ENCODE data around the gene IL12RB1.

DNA sequence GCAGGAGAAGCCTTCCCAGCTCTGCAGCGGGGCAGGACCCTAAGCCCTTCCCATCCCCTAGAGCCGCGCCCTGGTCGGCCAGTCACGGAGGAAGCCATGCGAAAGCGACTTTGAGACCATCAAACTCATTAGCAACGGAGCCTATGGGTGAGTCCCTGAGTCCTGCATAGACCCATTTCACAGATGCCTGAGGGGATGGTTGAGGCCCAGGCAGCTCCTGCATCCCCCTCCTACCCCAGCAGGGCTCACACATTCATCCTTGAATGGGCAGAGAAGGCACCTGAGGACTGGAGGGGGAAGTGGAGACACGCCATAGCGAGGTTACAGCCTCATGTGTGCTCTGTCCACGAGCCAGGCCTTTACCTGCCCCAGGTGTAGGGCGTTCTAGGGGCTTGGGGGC, 42.1 kb upstream of the IL12RB1 start:
- TF ChIP-seq, protein P1, sequence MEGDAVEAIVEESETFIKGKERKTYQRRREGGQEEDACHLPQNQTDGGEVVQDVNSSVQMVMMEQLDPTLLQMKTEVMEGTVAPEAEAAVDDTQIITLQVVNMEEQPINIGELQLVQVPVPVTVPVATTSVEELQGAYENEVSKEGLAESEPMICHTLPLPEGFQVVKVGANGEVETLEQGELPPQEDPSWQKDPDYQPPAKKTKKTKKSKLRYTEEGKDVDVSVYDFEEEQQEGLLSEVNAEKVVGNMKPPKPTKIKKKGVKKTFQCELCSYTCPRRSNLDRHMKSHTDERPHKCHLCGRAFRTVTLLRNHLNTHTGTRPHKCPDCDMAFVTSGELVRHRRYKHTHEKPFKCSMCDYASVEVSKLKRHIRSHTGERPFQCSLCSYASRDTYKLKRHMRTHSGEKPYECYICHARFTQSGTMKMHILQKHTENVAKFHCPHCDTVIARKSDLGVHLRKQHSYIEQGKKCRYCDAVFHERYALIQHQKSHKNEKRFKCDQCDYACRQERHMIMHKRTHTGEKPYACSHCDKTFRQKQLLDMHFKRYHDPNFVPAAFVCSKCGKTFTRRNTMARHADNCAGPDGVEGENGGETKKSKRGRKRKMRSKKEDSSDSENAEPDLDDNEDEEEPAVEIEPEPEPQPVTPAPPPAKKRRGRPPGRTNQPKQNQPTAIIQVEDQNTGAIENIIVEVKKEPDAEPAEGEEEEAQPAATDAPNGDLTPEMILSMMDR (IDR thresholded peaks at IDR 0.05; ENCODE audit: borderline replicate concordance, extremely low read depth, low read length, poor library complexity, severe bottlenecking): no peak
- no peak for TF ChIP-seq EZH2 (IDR thresholded peaks at IDR 0.05; ENCODE audit: borderline replicate concordance, low read depth, low read length, severe bottlenecking)
